Stimulated activated CD4-positive, alpha-beta T cell treated with anti-CD3 and anti-CD28 coated beads, Interleukin-12 subunit alpha, Interleukin-12 subunit beta, amount 100 ng/mL, for 24 hours (primary cell): ENCODE data around the gene RTL5.
"Not testable (repeated sequence)": the region's sequence is repeated elsewhere in the genome, so short reads cannot be mapped to it uniquely, and the experiment has no call there.

Experiments used
- DNase-seq, 2 experiments: peaks; one replicate each; pipeline ENCODE4 v3.0.0-alpha.2; 2020; ENCODE audit warnings: low read depth in 2 of 2

The RTL5 gene

GRCh38 chrX:72131317-72132294 is at the start of gene RTL5:
Gene RTL5 (minus strand): TSS chrX:72131915.
- peak; percentile 25 to 36 for DNase-seq

- DNase-seq, result no peak
Observed at GRCh38 chrX:72180539-72180938, 48.8 kb upstream of the RTL5 start.

- DNase-seq, result no peak
Observed at GRCh38 chrX:72176981-72177380, 45.3 kb upstream of the RTL5 start.

- not testable (repeated sequence) for DNase-seq
Observed at GRCh38 chrX:72176289-72176688, 44.6 kb upstream of the RTL5 start.

DNA sequence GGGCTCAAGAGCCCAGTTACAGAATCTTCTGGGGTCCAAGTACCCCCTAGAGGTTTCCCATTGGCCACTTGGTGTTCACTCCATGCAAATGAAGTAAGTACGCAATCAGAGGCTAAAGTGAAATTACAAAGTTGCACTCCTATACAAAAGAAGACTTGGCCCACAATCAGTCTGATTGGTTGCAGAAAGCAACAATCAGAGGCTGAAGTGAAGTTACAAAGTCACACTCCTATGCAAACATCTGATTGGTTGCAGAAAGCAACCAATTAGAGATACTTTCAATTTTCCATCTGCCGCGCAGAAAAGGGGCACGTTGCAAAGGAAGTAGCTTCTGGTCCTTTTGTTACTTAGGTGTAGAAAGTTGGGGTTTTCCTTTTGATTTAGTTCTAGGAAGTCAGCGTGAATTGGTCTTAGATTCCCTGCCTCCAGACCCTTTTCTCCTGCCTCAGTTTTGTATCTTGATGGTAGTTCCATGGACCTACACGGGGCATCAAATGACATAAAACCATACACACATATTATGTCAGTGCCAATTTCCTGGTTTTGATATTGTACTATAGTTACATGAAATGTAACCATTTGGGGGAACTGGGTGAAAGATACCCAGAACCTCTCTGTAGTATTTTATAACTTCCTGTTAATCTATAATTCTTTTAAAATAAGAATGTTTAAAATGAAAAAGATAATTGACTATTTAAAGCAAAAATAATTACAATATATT is 37.5 kb upstream of the RTL5 start:
- no peak for DNase-seq

GRCh38 chrX:72165551-72165950 is 33.8 kb upstream of the RTL5 start:
- DNase-seq, result no peak

GRCh38 chrX:72159769-72160168 is 28.1 kb upstream of the RTL5 start:
- no peak for DNase-seq

GRCh38 chrX:72158773-72159172 is 27.1 kb upstream of the RTL5 start:
- no peak for DNase-seq

- no peak for DNase-seq
Observed at GRCh38 chrX:72146527-72146926, 14.8 kb upstream of the RTL5 start.

DNA sequence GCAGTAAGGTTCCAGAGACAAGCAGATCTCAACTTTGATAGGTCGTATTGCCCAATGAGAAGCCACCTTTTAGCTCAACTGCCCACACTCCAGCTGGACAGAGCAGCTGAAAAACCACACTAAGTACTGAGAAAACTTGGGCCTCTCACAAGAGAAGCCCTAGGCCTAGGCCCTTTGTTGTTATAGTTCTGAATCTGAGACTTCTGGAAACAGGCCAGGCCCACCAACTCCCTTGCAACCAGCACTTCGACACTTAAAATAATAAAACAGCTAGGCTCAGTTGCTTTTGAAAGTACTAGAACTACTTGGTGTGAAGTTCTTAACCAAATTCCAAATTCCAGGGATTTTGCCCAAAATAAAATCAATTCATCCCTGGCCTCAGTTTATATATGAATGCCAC is 13.5 kb upstream of the RTL5 start:
- no peak for DNase-seq

DNA sequence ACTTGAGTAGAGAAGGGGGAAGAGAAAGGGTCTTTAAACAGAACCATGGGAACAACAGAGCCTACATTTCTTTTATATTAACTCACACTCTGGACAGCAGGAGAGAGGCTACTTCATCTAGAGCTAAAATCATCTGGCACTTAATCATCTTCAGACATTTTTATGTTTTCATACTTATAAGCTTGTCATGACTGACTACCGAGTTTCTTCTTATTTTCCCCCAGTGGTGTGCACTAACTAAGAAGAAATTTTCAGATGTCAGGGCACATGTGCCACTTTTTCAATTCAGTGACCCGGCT is 11.8 kb upstream of the RTL5 start:
- no peak for DNase-seq

DNA sequence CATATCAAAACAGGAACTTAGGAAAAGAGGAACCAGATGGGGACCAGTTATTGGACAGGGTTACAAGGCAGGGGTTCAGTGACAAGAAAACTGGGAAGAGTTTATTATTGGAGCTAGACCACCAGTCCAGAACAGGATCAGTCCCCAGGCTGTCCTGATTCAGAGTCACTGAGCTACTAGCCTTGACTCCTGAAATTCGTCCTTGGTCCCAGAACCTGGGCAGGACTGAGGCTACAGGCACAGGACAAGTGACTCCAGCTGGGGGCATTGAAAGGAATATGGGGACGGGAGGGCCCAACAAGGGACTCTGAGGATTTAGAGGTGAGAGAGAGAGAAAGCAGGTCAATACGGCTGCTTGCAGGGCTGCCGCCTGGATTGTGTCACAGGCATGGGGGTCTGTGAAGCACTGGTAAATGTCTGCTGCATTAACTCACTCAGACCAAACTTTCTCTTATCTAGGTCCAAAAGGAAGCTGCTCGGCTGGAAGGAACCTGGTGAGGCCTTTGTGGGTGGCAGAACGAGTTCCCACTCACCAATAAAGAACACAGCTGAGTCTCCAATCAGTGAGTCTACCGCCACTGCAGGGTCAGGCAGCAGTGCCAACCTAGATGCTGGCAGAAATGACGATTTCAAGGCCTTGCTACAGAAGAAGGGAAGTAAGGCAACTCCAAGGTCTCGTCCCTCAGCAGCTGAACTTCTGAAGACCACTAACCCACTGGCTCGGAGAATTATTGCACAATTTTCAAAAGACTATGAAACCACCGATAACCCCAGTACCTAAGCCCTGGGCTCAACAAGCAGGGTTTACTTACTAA is 11.3 kb upstream of the RTL5 start:
- no peak for DNase-seq

DNA sequence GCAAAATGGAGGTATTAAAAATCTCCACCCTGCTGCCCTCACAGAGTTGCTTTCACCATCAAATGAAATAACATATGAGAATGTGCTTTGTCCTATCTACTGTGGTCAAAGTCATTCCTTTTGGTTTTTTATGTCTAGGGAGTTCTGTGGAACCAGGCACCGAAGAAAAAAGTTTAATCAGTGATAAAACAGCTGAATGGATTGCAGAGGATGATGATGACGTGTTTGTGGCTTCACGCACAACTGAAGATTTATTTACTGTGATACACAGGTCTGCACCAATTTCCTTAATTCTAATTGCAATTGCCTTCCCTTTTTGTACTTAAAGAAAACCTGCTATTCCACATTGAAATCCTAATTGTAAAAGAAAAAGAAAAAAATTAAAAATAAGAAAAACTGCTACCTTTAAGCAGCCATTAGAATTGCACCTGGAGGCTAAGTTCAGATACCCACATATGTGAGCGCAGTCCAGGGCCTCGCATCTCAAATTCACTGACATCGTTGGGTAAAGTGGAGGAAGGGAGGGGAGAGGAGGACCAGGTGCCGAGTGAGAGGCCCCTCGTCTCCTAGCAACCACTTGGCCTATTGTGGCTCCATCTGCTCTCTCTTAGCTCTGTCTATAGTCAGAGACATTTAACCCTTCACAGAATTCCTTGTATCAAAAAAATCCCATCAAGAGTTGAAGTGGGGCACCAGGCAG is 10.5 kb upstream of the RTL5 start:
- no peak for DNase-seq

GRCh38 chrX:72141372-72142004 is 9.8 kb upstream of the RTL5 start:
- no peak for DNase-seq

DNA sequence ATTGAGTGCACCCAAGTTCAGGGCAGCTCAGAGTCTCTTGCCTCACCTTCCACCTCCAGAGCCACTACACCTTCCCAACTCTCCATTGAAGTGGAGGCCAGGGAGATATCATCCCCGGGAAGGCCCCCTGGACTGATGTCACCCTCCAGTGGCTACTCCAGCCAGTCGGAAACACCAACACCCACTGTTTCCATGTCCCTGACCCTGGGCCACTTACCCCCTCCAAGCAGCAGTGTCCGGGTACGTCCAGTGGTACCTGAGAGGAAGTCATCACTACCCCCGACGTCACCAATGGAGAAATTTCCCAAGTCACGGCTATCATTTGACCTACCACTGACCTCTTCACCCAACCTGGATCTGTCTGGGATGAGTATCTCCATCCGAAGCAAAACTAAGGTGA is 7.8 kb upstream of the RTL5 start:
- DNase-seq, result no peak

DNA sequence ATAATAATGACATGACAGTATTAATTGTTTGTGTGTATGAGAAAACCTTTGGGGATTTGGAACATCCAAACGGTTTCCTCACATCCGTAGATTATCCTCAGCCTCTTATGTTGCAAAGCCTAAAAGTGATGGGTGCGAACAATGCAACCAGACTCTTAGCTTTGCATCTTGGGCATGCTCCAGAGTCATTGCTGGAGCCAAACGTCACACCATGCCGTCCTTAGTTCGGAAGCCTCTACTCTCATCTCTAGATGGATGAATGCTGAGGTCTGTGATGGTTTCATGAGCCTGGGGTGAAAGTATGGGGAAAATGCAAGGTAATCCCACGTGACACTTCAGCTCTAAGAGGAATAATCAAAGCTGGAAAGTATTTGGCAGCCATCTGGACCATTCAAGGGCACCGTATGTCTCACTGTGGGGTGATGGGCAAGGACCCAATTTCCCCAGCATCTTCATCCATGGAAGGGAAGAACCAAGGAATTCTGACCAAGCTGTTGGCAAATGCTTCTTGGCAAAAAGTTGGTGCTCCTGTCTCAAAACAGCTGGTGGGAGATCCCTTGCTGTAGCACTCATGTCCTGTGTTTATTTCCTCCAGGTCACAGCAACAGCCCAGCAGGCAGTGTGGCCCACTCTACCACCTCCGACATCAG is 6.3 kb upstream of the RTL5 start:
- no peak for DNase-seq

- DNase-seq, result no peak
Observed at GRCh38 chrX:72133851-72134546, 2.3 kb upstream of the RTL5 start.

- no peak for DNase-seq
Observed at GRCh38 chrX:72132456-72132855, 741 bp upstream of the RTL5 start.

DNA sequence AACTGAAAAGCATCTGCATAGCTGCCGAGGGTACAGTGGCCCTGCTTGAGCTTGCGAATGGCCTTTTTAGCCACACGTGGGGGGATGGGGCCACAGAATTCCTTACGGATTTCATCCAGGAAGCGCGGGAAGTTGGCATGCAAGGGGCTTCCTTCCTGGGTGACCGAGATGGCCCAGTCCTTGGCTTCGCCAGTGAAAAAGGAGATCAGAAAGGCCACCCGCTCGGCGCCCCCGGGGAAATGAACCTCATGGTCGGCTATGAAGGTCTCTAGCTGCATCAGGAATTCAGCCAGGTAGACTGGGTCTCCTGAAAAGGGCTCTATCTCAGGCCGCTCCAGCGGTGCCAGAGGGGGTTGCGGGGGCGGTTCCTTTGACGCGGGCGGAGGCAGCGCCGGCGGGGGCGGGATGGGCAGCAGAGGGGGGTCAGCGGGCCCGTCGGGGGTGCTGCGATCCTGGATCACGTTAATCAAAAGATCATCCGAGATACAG is 909 bp downstream of the RTL5 start:
- no peak for DNase-seq
